Measurements from ENCODE around the gene IL1RL1. TPM values are rescaled to one million over a fixed set of nuclear protein-coding genes. Genes with fewer than 3 reads are reported as not detected.

The IL1RL1 gene
- total RNA-seq, 2 experiments from 2014 or later, result not detected

DNA sequence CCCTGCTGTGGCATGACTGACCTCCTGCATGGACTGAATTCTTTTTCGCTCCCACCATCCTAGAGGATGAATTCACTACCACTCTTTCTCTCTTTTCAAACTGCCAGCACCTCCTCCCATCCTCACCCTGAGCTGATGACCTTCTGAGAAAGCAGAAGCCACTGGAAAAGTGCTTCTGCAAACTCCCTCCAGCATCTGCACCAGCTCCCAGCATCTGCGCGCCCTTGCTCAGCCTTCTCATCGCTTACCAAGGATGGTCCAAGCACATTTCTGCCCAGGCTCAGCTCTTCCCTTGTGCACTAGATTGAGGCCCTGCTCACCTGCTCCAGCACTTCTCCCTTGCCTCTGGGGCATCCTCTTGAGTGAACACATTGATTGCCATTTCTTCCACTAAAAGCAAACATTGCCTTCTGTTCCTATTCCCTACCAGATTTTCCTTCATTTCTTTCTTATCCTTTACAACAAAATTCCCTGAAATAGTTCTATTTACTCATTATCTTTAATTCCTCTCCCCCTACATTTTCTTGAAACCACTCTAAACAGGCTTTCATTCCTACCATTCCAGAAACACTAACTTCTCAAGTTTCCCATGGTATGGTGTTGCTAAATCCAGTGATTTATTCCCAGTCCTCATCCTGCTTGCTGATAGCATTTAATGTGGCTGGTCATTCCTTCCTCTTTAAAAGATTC lies 42.7 kb upstream of the IL1RL1 start:
- Histone ChIP-seq H3K4me2 (ENCODE audit: low read length) (no peak overlapping the region), H4K20me1 (ENCODE audit: insufficient read depth, low read length) (no peaks in the 10 kb centered on the region), H3K4me3 (ENCODE audit: low read depth, low read length, poor library complexity, severe bottlenecking) (no peak overlapping the region), H3K79me2 (ENCODE audit: insufficient read depth, low read depth, low read length) (no peaks in the 10 kb centered on the region), H2AFZ (ENCODE audit: low read length) (no peak overlapping the region), H3K9me3 (ENCODE audit: low read length) (no peaks in the 10 kb centered on the region), H3K4me1 (ENCODE audit: insufficient read depth, low read length, poor library complexity, severe bottlenecking) (no peaks in the 10 kb centered on the region), H3K9me2 (ENCODE audit: insufficient read depth, low read length) (no peaks in the 10 kb centered on the region), H3K27ac (ENCODE audit: low read depth, low read length, poor library complexity, severe bottlenecking) (no peak overlapping the region), H3K36me3 (ENCODE audit: insufficient read depth, low read length) (no peaks in the 10 kb centered on the region)
- ChIA-PET POLR2A (no interaction called here), CTCF (ENCODE audit: unreplicated experiment) (no interaction called here)
- no TSS peak for BruUV-seq (replicated peaks)
- intact Hi-C loops (cut with micrococcal nuclease; ENCODE audit: unreplicated experiment), result no loop called here
- TF ChIP-seq, protein P1, sequence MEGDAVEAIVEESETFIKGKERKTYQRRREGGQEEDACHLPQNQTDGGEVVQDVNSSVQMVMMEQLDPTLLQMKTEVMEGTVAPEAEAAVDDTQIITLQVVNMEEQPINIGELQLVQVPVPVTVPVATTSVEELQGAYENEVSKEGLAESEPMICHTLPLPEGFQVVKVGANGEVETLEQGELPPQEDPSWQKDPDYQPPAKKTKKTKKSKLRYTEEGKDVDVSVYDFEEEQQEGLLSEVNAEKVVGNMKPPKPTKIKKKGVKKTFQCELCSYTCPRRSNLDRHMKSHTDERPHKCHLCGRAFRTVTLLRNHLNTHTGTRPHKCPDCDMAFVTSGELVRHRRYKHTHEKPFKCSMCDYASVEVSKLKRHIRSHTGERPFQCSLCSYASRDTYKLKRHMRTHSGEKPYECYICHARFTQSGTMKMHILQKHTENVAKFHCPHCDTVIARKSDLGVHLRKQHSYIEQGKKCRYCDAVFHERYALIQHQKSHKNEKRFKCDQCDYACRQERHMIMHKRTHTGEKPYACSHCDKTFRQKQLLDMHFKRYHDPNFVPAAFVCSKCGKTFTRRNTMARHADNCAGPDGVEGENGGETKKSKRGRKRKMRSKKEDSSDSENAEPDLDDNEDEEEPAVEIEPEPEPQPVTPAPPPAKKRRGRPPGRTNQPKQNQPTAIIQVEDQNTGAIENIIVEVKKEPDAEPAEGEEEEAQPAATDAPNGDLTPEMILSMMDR (conservative IDR thresholded peaks at IDR 0.05; ENCODE audit: low read length), result no peak
- TF ChIP-seq EZH2phosphoT487 (IDR thresholded peaks at IDR 0.05; ENCODE audit: borderline replicate concordance, low read depth, low read length), result no peak
- DNase-seq (ENCODE audit: low spot score), result no peak

DNA sequence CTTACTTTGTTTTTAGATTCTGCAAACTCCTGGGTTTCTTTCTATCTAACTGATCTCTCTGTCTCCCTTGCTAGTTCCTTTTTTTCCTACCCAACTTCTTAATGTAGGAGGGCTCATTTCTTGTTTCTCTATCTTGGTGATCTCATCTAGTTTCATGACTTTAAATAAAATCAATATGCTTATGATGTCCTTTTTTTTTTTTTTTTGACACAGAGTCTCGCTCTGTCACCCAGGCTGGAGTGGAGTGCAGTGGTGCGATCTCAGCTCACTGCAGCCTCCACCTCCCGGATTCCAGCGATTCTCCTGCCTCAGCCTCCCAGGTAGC lies 42.2 kb upstream of the IL1RL1 start:
- H3K4me3 ChIP-seq (ENCODE audit: low read depth, low read length, poor library complexity, severe bottlenecking), result no peak overlapping the region
- H3K9me3 ChIP-seq (ENCODE audit: low read length), result no peaks in the 10 kb centered on the region
- H3K27ac ChIP-seq (ENCODE audit: low read depth, low read length, poor library complexity, severe bottlenecking), result no peak overlapping the region
- no peak overlapping the region for H2AFZ ChIP-seq (ENCODE audit: low read length)
- no peak for DNase-seq (ENCODE audit: low spot score)
- ChIA-PET CTCF (ENCODE audit: unreplicated experiment) (no interaction called here), POLR2A (no interaction called here)
- intact Hi-C loops (cut with micrococcal nuclease; ENCODE audit: unreplicated experiment), result no loop called here
- no peaks in the 10 kb centered on the region for H3K4me1 ChIP-seq (ENCODE audit: insufficient read depth, low read length, poor library complexity, severe bottlenecking)
- no peak overlapping the region for H3K4me2 ChIP-seq (ENCODE audit: low read length)
- no TSS peak for BruUV-seq (replicated peaks)
- H4K20me1 ChIP-seq (ENCODE audit: insufficient read depth, low read length), result no peaks in the 10 kb centered on the region
- TF ChIP-seq EZH2phosphoT487 (IDR thresholded peaks at IDR 0.05; ENCODE audit: borderline replicate concordance, low read depth, low read length), result no peak
- TF ChIP-seq, protein P1 (conservative IDR thresholded peaks at IDR 0.05; ENCODE audit: low read length), result no peak
- no peaks in the 10 kb centered on the region for H3K36me3 ChIP-seq (ENCODE audit: insufficient read depth, low read length)
- no peaks in the 10 kb centered on the region for H3K9me2 ChIP-seq (ENCODE audit: insufficient read depth, low read length)
- no peaks in the 10 kb centered on the region for H3K79me2 ChIP-seq (ENCODE audit: insufficient read depth, low read depth, low read length)

DNA sequence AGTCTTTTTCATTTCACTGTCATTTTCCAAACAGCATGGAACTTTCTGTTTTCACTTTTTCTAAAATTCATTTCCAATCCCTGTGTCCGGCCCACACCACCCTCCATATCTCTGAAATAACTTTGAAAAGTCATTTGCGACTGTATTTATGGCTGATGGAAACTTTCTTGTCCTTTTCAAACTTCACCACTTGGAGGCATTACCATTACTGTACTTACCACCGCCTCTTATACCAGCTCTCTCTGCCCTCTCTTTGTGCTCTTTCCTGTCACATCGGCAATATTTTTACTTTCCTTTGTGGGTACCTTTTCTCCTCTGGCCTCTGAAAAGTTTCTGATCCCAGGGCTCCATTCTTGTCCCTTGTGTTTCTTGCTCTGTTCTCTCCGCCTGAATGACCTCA lies 39.5 kb upstream of the IL1RL1 start:
- no TSS peak for BruUV-seq (replicated peaks)
- Histone ChIP-seq H3K36me3 (ENCODE audit: insufficient read depth, low read length) (no peaks in the 10 kb centered on the region), H3K4me1 (ENCODE audit: insufficient read depth, low read length, poor library complexity, severe bottlenecking) (no peaks in the 10 kb centered on the region), H2AFZ (ENCODE audit: low read length) (no peak overlapping the region), H3K27ac (ENCODE audit: low read depth, low read length, poor library complexity, severe bottlenecking) (no peak overlapping the region), H3K9me3 (ENCODE audit: low read length) (no peaks in the 10 kb centered on the region), H3K4me2 (ENCODE audit: low read length) (no peak overlapping the region), H3K79me2 (ENCODE audit: insufficient read depth, low read depth, low read length) (no peaks in the 10 kb centered on the region), H3K4me3 (ENCODE audit: low read depth, low read length, poor library complexity, severe bottlenecking) (no peak overlapping the region), H3K9me2 (ENCODE audit: insufficient read depth, low read length) (no peaks in the 10 kb centered on the region), H4K20me1 (ENCODE audit: insufficient read depth, low read length) (no peaks in the 10 kb centered on the region)
- TF ChIP-seq EZH2phosphoT487 (IDR thresholded peaks at IDR 0.05; ENCODE audit: borderline replicate concordance, low read depth, low read length), result no peak
- TF ChIP-seq, protein P1 (conservative IDR thresholded peaks at IDR 0.05; ENCODE audit: low read length), result no peak
- ChIA-PET CTCF (ENCODE audit: unreplicated experiment) (no interaction called here), POLR2A (no interaction called here)
- intact Hi-C loops (cut with micrococcal nuclease; ENCODE audit: unreplicated experiment), result no loop called here
- no peak for DNase-seq (ENCODE audit: low spot score)
